Neural cell (in vitro differentiated cells): ENCODE results near the gene STARD5. TPM values are rescaled to one million over a fixed set of nuclear protein-coding genes. Genes with fewer than 3 reads are reported as not detected.

ENCODE experiments used
- H2AFZ ChIP-seq: fragments of 200-600, 300-800 bp; sonication (generic), shearing (Covaris generic); 2 replicates; pipeline ENCODE4 v1.6.0; 2014; ENCODE audit warnings: low read depth, mild to moderate bottlenecking, antibody characterized with exemption, low read length, moderate library complexity
- H3F3A ChIP-seq: fragments of 200-600 bp; shearing (Covaris generic); 2 replicates; pipeline ENCODE4 v1.6.1; 2016; ENCODE audit warnings: mild to moderate bottlenecking, moderate library complexity, mixed read lengths, antibody characterized with exemption, low read length; ENCODE audit not compliant: insufficient read depth, poor library complexity, severe bottlenecking
- H3K27ac ChIP-seq: fragments of 200-600, 300-800 bp; sonication (generic), shearing (Covaris generic); 2 replicates; pipeline ENCODE4 v1.5.1; 2014; ENCODE audit warnings: mild to moderate bottlenecking, low read length, moderate library complexity
- H3K27me3 ChIP-seq: fragments of 300-800, 200-600 bp; sonication (generic), shearing (Covaris generic); 2 replicates; pipeline ENCODE4 v1.6.0; 2014; ENCODE audit warnings: mild to moderate bottlenecking, low read depth, low read length, moderate library complexity; ENCODE audit not compliant: insufficient read depth
- H3K36me3 ChIP-seq: fragments of 300-800, 200-600 bp; sonication (generic), shearing (Covaris generic); 2 replicates; pipeline ENCODE4 v1.5.1; 2014; ENCODE audit warnings: mild to moderate bottlenecking, antibody characterized with exemption, low read length, moderate library complexity; ENCODE audit not compliant: insufficient read depth
- H3K4me2 ChIP-seq: fragments of 300-800, 200-600 bp; sonication (generic), shearing (Covaris generic); 2 replicates; pipeline ENCODE4 v1.6.0; 2014; ENCODE audit warnings: mild to moderate bottlenecking, low read length
- H3K4me3 ChIP-seq: fragments of 300-800, 200-600 bp; sonication (generic), shearing (Covaris generic); 2 replicates; pipeline ENCODE4 v1.5.1; 2014; ENCODE audit warnings: mild to moderate bottlenecking, low read length, moderate library complexity
- H3K79me2 ChIP-seq: fragments of 200-600 bp; shearing (Covaris generic); replicated peaks from 2 replicates; pipeline ENCODE4 v1.6.0; 2014; ENCODE audit warnings: mild to moderate bottlenecking, low read length, moderate library complexity; ENCODE audit not compliant: insufficient read depth
- H3K9ac ChIP-seq: fragments of 300-800, 200-600 bp; sonication (generic), shearing (Covaris generic); 2 replicates; pipeline ENCODE4 v1.6.1; 2016; ENCODE audit warnings: mild to moderate bottlenecking, low read length, mixed read lengths
- H3K9me2 ChIP-seq: fragments of 200-600 bp; shearing (Covaris generic); 2 replicates; pipeline ENCODE4 v1.6.1; 2016; ENCODE audit warnings: mild to moderate bottlenecking, low read length, mixed read lengths; ENCODE audit not compliant: insufficient read depth
- H3K9me3 ChIP-seq: fragments of 200-600, 300-800 bp; sonication (generic), shearing (Covaris generic); 2 replicates; pipeline ENCODE4 v1.6.1; 2016; ENCODE audit warnings: mild to moderate bottlenecking, mixed run types, low read length, moderate library complexity, mixed read lengths
- H4K20me1 ChIP-seq: fragments of 200-600 bp; shearing (Covaris generic); 2 replicates; pipeline ENCODE4 v1.6.1; 2016; ENCODE audit warnings: mild to moderate bottlenecking, mixed run types; ENCODE audit not compliant: insufficient read depth
- EP300 ChIP-seq: fragments of 450-650 bp; conservative IDR thresholded peaks from 2 replicates; pipeline ENCODE4 v1.6.1; 2014; ENCODE audit warnings: antibody characterized with exemption, mild to moderate bottlenecking, moderate library complexity; ENCODE audit not compliant: poor library complexity, severe bottlenecking
- EZH2 ChIP-seq: fragments of 200-600, 300-800 bp; shearing (Covaris generic), sonication (generic); IDR thresholded peaks from 2 replicates; pipeline ENCODE4 v1.6.1; 2014; ENCODE audit warnings: antibody characterized with exemption, low read length, borderline replicate concordance, mild to moderate bottlenecking; ENCODE audit not compliant: insufficient read depth, poor library complexity, severe bottlenecking
- MXI1 ChIP-seq: fragments of 450-650 bp; conservative IDR thresholded peaks from 2 replicates; pipeline ENCODE4 v1.6.1; 2014; ENCODE audit warnings: antibody characterized with exemption, mild to moderate bottlenecking; ENCODE audit not compliant: poor library complexity, severe bottlenecking
- POLR2AphosphoS5 ChIP-seq: IDR thresholded peaks from 2 replicates; pipeline ENCODE4 v1.6.1; 2012
- RAD21 ChIP-seq: fragments of 450-650 bp; conservative IDR thresholded peaks from 2 replicates; pipeline ENCODE4 v1.6.1; 2014; ENCODE audit warnings: antibody characterized with exemption, mild to moderate bottlenecking, moderate library complexity
- SMC3 ChIP-seq: fragments of 450-650 bp; conservative IDR thresholded peaks from 2 replicates; pipeline ENCODE4 v1.6.1; 2014; ENCODE audit warnings: antibody characterized with exemption, mild to moderate bottlenecking, moderate library complexity; ENCODE audit not compliant: poor library complexity
- TAF1 ChIP-seq: IDR thresholded peaks from 2 replicates; pipeline ENCODE4 v1.6.1; 2012; ENCODE audit warnings: low read depth
- polyA plus RNA-seq: library from polyadenylated mRNA; depleted of rRNA; stranded (reverse); fragments of >200 nt; gene quantifications from 2 replicates; pipeline ENCODE4 v1.2.3, GENCODE V29; 2014
- TF ChIP-seq, protein P1 (sequence below): fragments of 450-650 bp; IDR thresholded peaks from 2 replicates; pipeline ENCODE4 v1.5.1; 2014; ENCODE audit warnings: antibody characterized with exemption, mild to moderate bottlenecking, moderate library complexity; ENCODE audit not compliant: poor library complexity, severe bottlenecking
- TF ChIP-seq, protein P2 (sequence below): IDR thresholded peaks from 2 replicates; pipeline ENCODE4 v1.6.1; 2012; ENCODE audit warnings: borderline replicate concordance

Gene STARD5
- polyA plus RNA-seq, 1 donor from 2014 or later, result 0.76 TPM

DNA sequence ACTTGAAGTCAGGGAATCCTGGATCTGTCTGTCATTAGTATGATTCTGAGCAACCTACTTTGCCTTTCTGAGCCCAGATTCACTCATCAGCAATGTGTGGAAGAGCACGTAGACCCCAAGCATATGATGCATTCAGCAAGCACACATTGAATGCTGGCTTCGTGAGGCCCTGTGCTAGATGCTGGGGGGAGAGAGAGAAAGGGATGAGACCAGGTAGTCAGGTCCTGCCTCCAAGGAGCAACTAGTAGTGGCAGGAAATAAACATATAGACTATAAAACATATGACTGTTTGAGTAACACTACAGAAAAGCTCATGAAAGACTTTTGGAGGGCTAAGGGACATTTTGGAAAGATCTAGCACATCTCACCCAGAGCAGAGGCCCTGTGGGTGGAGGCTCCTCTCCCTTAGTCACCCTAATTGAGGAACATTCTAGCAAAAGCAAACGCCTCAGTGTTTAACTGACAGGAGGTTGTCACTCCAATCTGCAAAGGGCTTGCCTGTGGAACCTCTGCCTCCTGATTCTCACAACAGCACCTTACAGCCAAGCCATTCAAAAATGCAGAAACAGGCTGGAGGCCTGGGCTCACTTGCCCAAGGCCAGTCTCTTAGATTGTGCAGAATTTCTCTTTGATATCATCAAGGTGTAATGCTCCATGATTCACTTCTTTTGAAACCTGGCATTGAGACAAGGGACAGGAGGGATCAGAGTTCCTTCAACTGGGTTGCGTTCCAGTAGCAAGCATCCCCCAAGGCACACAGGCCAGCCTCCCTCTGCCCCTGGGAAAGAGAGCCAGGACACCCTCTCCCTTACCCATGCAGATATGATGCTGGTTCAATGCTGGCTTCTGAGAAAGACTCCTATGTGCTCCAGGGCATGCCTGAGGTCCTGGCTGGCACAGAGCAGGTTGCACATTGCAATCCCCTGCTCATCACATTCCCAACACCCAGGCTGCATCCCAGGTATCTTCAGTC, 26.1 kb downstream of the STARD5 start:
- Histone ChIP-seq H4K20me1 (no peaks in the 10 kb centered on the region), H3K79me2 (no peaks in the 10 kb centered on the region), H2AFZ (no peak overlapping the region), H3K27ac (no peak overlapping the region), H3K36me3 (no peaks in the 10 kb centered on the region), H3K4me2 (no peak overlapping the region), H3K9me2 (no peaks in the 10 kb centered on the region), H3K9ac (no peak overlapping the region), H3K9me3 (no peaks in the 10 kb centered on the region), H3K27me3 (no peaks in the 10 kb centered on the region), H3F3A (no peaks in the 10 kb centered on the region), H3K4me3 (no peak overlapping the region)
- TF ChIP-seq SMC3, result no peak
- TF ChIP-seq, protein P1, sequence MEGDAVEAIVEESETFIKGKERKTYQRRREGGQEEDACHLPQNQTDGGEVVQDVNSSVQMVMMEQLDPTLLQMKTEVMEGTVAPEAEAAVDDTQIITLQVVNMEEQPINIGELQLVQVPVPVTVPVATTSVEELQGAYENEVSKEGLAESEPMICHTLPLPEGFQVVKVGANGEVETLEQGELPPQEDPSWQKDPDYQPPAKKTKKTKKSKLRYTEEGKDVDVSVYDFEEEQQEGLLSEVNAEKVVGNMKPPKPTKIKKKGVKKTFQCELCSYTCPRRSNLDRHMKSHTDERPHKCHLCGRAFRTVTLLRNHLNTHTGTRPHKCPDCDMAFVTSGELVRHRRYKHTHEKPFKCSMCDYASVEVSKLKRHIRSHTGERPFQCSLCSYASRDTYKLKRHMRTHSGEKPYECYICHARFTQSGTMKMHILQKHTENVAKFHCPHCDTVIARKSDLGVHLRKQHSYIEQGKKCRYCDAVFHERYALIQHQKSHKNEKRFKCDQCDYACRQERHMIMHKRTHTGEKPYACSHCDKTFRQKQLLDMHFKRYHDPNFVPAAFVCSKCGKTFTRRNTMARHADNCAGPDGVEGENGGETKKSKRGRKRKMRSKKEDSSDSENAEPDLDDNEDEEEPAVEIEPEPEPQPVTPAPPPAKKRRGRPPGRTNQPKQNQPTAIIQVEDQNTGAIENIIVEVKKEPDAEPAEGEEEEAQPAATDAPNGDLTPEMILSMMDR, result no peak
- TF ChIP-seq POLR2AphosphoS5, result no peak
- no peak for TF ChIP-seq EP300
- TF ChIP-seq, protein P2, sequence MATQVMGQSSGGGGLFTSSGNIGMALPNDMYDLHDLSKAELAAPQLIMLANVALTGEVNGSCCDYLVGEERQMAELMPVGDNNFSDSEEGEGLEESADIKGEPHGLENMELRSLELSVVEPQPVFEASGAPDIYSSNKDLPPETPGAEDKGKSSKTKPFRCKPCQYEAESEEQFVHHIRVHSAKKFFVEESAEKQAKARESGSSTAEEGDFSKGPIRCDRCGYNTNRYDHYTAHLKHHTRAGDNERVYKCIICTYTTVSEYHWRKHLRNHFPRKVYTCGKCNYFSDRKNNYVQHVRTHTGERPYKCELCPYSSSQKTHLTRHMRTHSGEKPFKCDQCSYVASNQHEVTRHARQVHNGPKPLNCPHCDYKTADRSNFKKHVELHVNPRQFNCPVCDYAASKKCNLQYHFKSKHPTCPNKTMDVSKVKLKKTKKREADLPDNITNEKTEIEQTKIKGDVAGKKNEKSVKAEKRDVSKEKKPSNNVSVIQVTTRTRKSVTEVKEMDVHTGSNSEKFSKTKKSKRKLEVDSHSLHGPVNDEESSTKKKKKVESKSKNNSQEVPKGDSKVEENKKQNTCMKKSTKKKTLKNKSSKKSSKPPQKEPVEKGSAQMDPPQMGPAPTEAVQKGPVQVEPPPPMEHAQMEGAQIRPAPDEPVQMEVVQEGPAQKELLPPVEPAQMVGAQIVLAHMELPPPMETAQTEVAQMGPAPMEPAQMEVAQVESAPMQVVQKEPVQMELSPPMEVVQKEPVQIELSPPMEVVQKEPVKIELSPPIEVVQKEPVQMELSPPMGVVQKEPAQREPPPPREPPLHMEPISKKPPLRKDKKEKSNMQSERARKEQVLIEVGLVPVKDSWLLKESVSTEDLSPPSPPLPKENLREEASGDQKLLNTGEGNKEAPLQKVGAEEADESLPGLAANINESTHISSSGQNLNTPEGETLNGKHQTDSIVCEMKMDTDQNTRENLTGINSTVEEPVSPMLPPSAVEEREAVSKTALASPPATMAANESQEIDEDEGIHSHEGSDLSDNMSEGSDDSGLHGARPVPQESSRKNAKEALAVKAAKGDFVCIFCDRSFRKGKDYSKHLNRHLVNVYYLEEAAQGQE, result no peak
- TF ChIP-seq RAD21, result no peak
- no peak for TF ChIP-seq TAF1

DNA sequence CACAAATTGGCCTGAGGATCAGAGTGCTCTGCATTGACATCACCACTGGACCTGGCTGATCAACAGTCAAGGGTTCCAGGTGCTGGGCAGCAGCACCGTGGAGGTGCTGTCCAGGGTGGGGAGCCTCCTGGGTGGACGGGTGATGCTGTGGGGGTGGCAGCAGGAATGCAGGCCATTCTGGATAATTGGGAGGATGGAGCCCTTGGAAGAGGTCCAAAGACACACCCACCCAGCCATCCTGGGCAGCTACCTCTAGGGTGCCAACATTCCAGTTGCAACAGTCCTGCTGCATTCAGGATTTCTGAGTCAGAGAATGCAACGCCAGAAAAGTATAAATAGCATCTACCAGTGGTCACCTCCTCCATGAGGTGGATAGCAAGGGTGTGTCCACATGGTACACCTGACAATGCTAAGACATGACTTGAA, 26.8 kb downstream of the STARD5 start:
- Histone ChIP-seq H3K27me3 (no peaks in the 10 kb centered on the region), H4K20me1 (no peaks in the 10 kb centered on the region), H3K9ac (no peak overlapping the region), H3K9me2 (no peaks in the 10 kb centered on the region), H3K4me3 (no peak overlapping the region), H3K4me2 (no peak overlapping the region), H2AFZ (no peak overlapping the region), H3K79me2 (no peaks in the 10 kb centered on the region), H3K9me3 (no peaks in the 10 kb centered on the region), H3K27ac (no peak overlapping the region), H3K36me3 (no peaks in the 10 kb centered on the region), H3F3A (no peaks in the 10 kb centered on the region)
- TF ChIP-seq EZH2 (no peak), MXI1 (no peak), POLR2AphosphoS5 (no peak), EP300 (no peak)
- TF ChIP-seq, protein P1, result no peak
- TF ChIP-seq, protein P2, result no peak
